HG03378 (cell line): ENCODE data around the gene PDZD2.

ENCODE experiments used
- ATAC-seq: cut with Tn5 transposase; IDR thresholded peaks from one replicate; pipeline ENCODE4 v1.9.1; 2021; ENCODE audit warnings: mild to moderate bottlenecking, moderate library complexity; ENCODE audit not compliant: unreplicated experiment

Gene PDZD2

DNA sequence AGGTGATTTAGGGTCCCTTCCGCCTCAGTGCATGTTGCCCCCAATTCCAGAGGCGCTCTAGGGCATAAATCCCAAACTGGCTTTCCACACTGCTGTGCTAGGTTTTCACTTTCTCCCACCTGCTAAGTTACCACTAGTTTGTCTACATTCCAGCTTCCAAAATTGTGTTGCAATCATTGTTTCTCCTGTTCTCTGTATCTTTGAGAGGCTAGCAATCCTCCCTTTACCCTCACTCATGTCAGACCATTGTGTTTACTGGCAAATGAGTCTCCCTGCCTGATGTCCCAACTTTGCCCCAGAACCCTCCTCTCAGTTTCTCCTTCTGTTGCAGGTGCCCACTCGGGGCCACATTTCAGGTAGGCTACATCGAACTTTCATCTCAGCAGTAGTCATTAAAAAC lies 221.3 kb downstream of the PDZD2 start:
- no peak for ATAC-seq

DNA sequence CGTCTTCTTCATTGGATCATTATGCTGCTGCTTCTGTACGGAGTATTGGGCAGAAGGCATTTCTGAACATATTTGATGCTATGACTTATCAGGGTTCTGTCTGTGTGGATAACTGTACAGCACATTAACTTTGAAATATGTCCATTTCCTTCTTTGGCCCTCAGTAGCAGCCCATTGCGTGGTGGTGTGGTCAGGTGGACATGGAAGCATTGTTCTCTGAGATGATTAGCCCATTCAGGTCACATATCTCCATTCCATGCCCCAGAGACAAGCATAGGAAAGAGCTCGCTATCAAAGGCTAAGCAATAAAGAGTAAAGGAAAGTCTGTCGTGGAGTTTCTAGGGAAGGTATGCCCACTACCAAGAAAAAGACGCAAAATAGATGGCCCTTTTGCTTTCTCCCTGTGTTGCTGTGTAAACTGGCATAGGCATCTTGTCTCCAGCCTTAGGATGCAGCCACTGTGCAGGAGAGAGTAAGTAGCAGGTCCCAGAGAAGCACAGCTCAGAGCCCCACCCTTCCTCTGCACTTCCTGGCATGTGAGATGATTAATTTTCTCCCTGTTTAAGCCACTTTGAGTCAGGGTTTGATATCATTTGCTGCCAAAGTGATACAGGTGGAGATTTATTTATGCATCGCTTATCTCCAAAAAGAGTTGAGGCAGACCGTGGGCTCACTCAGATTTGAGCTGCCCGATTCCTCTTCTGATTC lies 221.9 kb downstream of the PDZD2 start:
- ATAC-seq, result no peak

DNA sequence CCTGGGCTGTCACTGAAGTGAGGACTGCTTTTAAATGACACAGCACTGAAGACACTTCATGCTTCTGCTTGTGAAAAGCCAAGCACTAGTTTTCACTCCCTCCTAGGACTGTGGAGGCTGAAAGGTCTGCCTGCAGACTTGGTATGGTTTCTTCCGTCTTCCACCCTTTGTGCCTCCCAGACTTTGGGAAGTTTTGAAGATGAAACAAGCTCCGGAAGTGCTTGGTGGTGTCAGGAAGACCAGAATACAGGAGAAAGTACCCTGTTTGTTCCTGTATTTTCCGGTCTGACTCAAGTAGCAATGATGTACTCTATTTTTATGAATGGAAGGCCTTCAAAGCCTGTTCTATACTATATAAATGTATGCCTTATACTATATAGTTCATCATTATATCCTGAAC lies 222.7 kb downstream of the PDZD2 start:
- no peak for ATAC-seq

DNA sequence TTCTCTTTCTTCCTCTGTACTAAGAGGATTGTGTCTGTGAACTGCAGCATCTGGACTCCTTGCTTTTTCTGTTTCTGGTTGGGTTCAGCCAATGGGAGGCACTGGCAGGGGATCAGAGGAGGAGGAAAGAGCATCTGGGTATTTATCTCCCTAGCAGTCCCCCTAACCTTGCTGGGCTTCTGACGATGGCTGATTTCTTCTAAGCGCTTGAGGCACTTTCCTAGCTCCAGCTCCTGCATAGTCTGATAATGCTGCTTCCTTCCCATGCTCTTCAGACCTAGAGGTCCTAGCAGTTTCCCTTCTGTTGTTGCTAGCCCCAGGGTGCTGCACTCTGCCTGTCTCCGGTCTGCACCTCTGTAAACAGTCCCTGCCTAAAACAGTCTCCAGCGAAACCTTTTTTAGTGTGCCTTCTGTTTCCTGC lies 225.1 kb downstream of the PDZD2 start:
- ATAC-seq, result no peak

DNA sequence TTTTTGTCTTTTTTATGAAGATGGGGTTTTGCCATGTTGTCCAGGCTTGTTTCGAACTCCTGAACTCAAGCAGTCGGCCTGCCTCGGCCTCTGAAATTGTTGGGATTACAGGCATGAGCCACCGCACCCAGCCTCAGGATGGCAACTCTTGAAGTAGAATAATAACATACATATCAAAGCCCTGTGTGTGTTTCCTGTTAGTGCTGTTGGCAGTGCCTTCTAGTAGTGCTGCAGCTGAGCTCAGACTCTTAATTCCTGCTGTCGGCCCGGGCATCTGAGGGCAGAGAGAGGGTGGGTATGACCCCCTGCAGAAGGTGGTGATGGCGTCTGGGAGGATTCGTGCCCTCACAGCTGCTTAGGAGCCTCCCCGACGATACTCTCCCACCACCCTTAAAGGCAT lies 227.2 kb downstream of the PDZD2 start:
- ATAC-seq, result no peak

DNA sequence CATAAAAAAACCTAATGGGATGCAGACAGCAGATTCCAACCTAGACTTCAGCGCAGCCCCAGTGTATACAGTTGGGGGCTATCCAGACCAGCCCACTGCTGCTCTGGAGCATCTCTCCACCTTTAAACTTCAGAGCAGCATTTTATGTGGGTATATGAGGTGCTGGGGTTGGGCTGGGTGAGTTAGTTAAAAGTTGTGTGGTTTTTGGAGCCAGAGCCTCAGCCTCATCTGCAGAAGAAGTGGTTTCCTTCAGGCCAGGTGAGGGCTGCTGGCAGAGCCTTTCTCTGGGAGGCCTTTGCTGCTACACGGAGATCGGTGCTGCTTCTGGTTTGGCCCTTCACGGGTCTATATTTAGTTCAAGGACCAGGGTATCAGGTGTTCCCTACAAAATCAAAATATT lies 228.3 kb downstream of the PDZD2 start:
- ATAC-seq, result no peak

DNA sequence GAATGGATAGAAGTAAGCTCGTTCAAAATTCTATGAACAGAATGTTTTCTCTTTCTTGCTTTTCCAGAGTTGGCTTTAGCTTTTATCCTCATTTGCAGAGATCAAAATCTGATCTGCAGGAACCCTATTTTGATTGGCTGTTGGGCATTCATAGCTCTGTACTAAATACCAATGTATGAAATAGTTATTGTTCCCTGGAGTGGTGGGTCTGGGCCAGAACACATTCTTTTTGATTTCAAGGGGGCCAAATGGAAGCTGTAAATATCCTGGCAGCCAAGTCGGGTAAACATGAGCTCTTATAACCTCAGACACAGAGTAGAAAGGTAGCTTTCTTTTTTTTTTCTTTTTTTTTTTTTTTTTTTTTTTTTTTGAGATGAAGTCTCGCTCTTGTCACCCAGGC lies 241.5 kb downstream of the PDZD2 start:
- no peak for ATAC-seq

DNA sequence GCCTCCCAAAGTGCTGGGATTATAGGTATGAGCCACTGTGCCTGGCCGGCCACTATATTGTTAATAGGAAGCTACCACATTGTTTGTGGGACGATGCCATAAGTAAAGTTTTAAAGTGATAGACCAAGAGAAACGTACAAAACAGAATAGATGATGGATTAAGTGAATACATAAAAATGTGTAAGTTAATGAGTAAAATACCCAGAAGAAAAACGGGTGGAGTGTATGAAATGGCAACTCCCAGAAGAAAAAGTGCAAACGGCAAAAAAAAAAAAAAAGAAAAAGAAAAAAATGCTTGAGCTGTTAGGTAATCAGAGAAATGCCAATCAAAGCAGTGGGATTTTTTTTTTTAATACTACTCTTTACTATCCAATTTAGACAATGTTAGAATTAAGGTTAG lies 246.0 kb downstream of the PDZD2 start:
- no peak for ATAC-seq

DNA sequence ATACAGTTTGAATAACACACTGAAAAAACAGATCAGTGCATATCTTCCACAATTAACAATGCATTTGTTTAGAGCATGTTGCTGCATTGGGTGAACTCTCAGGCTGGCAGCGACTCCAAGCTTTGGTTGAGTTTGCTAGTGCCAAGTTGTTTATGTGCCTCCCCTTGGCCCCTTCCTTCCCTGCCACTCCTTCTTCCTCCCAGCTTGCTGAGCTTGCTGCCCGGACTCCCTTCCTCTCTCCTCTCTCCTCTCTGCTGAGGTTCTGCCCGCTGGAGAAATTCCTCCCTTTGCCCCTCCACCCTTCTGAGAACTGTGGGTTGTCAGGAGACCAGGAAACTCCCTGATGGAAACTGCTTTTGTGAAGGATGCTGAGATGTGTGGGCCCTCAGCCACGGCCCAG lies 247.3 kb downstream of the PDZD2 start:
- no peak for ATAC-seq

DNA sequence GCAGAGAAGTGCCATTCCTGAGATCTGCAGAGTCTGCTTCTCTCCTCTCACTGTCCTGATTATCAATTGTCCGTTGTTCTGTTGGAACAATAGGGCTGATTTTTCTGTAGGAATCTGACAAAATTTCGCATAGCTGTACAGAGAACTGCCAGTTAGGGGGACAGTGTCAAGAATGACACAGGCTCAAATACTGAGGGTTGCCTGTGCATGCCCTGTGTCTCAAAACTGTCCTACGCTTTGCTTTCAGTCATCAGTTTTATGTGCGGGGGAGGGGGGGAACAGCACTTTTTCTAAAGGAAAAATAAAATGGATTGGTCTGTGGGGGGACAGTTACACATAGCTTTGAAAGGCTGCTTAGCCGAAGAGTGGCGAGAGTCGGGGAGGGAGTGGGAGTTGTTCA lies 248.6 kb downstream of the PDZD2 start:
- ATAC-seq, result no peak

DNA sequence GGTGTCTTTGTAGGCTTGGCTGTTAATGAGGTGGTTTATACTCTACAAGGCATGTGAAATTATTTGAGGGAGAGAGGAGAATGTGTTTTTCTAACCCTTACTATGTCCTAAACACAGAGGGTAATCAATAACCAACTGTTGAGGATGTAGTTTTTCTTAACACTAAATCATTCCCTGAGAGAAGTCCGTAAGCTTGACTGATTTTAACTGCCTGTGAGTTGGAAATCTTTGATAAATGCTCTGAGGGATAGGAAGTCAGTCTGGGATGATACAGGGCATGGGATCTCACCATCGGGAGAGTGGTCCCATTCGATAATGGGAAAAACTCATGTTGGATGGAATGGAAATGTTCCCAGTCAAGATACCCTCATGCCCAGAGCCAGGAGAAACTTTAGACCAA lies 249.6 kb downstream of the PDZD2 start:
- no peak for ATAC-seq

DNA sequence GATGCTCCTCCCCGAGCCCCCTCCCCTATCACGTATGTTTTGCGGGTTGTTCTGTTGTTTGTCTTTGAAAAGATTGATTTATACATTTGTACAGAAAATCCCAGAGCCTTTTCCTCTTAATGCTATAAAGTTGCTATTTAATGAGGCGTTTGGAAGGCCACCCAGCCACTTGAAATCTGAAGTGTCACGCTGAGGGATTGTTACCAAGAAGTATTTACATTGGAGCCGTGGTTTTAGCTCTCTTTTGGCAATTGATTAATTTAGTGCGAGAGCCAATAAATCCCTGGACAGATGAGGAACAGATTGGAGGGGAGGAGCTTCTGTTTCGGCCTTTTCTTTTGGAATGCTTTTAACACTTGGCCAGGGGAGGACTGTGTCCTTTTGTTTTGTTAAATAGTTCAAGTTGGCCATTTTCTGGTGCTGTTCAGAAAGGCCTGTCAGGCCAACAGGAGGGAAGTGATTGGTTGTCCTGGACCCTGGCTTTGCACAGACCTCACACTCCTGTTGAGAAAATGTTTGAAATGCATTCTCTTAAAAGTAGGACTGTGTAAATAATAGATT lies 250.2 kb downstream of the PDZD2 start:
- ATAC-seq, result no peak

DNA sequence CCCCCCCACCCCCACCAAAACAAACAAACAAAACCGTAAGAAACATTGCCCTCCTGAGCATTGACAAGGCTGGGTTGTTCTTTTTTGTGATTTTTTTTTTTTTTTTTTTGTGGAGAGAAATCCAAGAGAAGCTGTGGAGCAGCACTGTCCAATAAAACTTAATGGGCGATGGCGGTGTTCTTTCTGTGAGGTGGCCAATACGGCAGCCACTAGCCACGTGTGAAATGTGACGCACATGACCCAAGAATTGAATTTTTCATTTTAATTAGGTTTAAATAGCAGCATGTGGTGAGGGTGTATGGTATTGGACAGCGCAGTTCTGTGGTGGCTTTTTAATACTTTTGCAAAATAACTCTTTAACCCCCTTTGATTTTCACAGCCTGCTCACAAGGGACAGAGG lies 251.1 kb downstream of the PDZD2 start:
- no peak for ATAC-seq

DNA sequence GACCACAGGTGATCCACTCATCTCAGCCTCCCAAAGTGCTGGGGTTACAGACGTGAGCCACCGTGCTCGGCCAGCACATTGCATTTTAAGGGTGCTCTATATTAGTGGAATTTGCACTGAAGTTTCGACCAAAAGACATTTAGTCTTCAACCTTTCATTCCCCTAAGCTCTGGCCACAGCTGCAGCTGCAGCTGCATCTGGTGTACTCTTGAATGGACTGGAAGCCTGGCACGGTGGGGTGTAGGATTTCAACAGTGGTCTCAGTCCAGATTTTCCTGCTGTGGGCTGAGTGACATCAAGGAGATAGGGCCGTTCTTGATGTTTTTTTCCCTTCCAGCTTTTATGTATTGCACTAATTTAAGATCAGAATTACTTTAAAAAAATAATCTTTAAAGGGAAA lies 255.2 kb downstream of the PDZD2 start:
- no peak for ATAC-seq

DNA sequence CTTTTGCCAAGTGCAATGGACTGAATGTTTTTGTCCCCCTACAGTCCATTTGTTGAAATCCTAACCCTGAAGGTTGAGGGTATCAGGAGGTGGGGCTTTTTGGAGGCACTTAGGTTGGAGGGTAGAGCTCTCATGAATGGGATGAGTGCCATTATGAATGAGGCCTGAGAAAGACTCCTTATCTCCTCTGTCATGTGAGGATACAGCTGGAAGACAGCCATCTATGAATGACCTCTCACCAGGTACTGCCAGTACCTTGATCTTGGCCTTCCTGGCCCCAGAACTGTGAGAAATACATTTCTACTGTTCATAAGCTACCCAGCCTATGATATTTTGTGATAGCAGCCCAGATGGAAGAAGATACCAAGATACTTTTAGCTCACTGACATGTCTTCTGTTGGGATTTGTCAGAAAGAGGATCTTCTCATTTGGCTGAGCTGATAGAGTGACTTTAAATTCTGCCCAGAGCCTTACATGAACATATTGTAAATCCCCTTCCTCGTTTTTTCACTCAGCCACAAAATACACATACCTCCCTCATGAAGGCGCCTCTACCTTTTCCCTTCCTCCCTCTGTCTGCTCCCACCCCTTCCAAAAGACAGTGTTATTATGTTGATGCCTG lies 256.4 kb downstream of the PDZD2 start:
- no peak for ATAC-seq

DNA sequence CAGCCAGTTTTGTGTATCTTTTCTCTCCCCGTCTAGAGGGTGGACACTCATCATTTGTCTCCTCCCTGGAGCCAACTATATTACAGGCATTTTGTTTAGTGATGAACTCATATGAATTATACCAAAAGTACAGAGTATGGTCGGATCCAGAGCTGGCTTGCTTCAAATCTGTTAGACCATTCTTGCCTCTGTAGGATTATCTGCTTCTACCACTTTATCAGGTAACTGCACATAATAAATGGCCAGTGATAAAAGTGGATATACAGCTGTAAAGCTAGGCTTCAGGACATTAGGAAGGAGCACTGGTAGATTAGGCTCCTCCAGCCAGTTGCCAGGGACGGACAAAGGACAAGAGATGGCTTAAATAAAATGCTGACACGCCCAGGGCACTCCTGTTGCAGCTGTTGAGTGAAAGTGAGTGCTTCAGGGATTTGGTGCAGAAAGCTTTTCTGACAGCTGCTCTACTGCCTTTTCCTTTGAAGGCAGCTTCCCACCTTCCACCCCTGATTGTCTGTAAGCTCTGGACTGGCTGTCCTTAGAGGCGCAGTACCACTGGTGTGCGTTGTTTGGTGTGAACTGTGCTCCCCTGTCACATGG lies 259.2 kb downstream of the PDZD2 start:
- ATAC-seq, result no peak

DNA sequence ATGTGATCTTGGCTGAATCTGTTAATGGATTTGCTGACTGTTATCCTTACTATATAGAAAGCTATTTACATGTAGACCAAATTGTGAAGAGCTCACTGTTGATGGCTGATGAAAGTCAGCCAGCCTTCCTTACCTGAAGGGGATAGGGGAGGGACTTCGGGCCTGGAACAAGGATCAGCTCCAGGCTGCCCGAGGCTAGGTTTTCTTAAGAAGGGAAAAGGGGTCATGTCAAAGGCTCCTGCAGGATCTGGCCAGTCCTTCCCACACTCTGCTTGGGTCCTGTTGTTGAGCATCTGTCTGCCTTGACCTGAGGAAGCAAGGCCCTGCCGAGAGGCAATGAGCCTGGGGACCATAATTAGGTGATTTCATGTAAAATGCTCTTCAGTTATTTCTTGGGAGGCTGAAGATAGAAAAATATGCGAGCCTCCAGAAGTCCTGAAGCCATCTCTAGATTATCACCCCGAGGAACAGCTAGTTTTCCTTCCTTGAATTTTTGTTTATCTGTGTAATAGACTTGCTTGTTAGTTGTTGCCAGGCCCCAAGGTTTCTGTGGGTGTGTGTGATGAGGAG lies 261.4 kb downstream of the PDZD2 start:
- no peak for ATAC-seq

DNA sequence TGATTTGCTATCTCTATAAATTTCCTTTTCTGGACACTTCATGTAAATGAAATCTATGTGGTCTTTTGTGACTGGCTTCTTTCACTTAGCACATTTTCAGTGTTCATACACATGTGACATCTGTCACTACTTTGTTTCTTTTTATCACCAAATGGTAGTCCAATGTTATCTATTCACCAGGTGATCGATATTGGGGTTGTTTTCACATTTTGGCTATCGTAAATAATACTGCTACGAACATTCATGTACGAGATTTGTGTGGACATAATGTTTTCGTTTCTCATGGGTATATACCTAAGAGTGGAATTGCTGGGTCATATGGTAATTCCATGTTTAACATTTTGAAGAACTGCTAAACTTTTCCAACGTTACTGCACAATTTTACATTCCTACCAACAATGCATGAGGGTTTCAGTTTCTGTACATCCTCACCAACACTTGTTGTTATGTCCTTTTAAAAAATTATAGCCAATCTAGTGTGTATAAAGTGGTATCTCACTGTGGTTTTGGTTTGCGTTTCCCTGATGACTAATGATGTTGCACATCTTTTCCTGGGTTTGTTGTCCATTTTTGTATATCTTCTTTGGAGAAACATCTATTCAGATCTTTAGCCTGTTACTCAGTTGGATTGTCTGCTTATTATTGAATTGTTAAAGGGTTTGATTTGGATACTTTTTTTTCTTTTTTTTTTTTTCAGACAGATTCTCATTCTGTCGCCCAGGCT lies 263.0 kb downstream of the PDZD2 start:
- no peak for ATAC-seq

DNA sequence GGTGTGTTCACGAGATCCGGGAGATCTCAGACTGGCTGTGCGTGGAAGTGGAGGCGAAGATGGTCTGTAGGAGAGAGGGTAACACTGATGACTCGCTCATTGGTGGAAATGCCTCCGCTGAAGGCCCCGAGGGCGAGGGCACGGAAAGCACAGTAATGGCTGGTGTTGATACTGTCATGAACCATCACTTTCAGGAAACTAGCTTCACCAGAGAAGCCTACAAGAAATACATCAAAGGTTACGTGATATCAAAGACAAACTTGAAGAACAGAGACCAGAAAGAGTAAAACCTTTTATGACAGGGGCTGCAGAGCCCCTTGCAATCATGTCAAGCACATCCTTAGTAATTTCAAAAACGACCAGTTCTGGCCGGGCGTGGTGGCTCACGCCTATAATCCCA lies 269.5 kb downstream of the PDZD2 start:
- no peak for ATAC-seq

DNA sequence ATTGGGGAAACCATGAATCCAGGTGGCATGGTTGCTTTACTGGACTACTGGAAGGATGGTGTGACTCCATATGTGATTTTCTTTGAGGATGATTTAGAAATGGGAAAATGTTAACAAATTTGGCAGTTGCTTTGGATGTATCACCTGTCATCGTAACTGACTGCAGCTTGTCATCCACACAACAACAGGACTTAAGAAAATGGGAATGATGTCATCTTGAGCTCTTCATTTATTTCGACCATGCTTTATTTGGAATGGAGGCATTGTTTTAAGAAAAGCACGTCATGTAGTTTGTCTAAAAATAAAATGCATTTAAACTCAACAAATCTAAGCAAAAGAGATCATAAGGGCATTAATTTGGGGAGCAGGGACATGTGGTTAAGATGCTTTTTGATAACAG lies 270.1 kb downstream of the PDZD2 start:
- ATAC-seq, result no peak
